Upper lobe of left lung (tissue), 4 donors: Measurements from ENCODE around the gene RIMOC1.
A peak's percentile ranks its signal among the peaks of the same experiment; 100 is the strongest.

Experiments
- POLR2A ChIP-seq, 4 donors: fragments of 450-650 bp; IDR thresholded peaks; one replicate each; pipeline ENCODE4 v1.5.1; 2016 to 2017; ENCODE audit warnings: antibody characterized with exemption in 4 of 4, mild to moderate bottlenecking in 2 of 4
- POLR2AphosphoS5 ChIP-seq, 2 donors: sonication (generic); formaldehyde crosslinking; IDR thresholded peaks; one replicate each; pipeline ENCODE4 v1.5.1; 2017; ENCODE audit warnings: antibody characterized with exemption in 2 of 2
- TF ChIP-seq, protein P1 (sequence below), 6 experiments: fragments of 450-650 bp in 4 of 6; fragments of 200-600 bp in 2 of 6; sonication (generic) in 2 of 6; IDR thresholded peaks; one replicate each; pipeline ENCODE4 v1.5.1; 2016 to 2019; ENCODE audit warnings: antibody characterized with exemption in 6 of 6

- TF ChIP-seq POLR2A (IDR thresholded peaks at IDR 0.05) (no peak), POLR2AphosphoS5 (IDR thresholded peaks at IDR 0.05) (no peak)
- TF ChIP-seq, protein P1, sequence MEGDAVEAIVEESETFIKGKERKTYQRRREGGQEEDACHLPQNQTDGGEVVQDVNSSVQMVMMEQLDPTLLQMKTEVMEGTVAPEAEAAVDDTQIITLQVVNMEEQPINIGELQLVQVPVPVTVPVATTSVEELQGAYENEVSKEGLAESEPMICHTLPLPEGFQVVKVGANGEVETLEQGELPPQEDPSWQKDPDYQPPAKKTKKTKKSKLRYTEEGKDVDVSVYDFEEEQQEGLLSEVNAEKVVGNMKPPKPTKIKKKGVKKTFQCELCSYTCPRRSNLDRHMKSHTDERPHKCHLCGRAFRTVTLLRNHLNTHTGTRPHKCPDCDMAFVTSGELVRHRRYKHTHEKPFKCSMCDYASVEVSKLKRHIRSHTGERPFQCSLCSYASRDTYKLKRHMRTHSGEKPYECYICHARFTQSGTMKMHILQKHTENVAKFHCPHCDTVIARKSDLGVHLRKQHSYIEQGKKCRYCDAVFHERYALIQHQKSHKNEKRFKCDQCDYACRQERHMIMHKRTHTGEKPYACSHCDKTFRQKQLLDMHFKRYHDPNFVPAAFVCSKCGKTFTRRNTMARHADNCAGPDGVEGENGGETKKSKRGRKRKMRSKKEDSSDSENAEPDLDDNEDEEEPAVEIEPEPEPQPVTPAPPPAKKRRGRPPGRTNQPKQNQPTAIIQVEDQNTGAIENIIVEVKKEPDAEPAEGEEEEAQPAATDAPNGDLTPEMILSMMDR (IDR thresholded peaks at IDR 0.05): peak; percentile 57 to 80 (median 67)
Measured at GRCh38 chr5:41856644-41857491, 47.3 kb upstream of the RIMOC1 start.
